ENCODE data around the gene IFITM1. TPM values are rescaled to one million over a fixed set of nuclear protein-coding genes. Genes with fewer than 3 reads are reported as not detected.

IFITM1 gene
- total and polyA plus RNA-seq, 2 donors from 2014 or later: 248 to 440 TPM

GRCh38 chr11:290621-291231 is 23.1 kb upstream of the IFITM1 start:
- H3K27ac ChIP-seq (ENCODE audit: low read depth in 2 of 2, low read length in 2 of 2): no peak overlapping the region
- no peak for TF ChIP-seq CTCF (IDR thresholded peaks at IDR 0.05; ENCODE audit: borderline replicate concordance, extremely low read depth, insufficient read depth)
- H3K4me1 ChIP-seq (ENCODE audit: control insufficient read depth in 2 of 3, insufficient read depth in 2 of 3, low read depth in 1 of 3, low read length in 3 of 3): peaks cover 0 to 8% (median 0%) of the 10 kb centered on the region in 3 donors

GRCh38 chr11:291281-292210 is 22.3 kb upstream of the IFITM1 start:
- H3K36me3 ChIP-seq (ENCODE audit: control insufficient read depth in 2 of 3, insufficient read depth in 3 of 3, low read length in 3 of 3): no peaks in the 10 kb centered on the region
- H3K4me1 ChIP-seq (ENCODE audit: control insufficient read depth in 2 of 3, insufficient read depth in 2 of 3, low read depth in 1 of 3, low read length in 3 of 3): peaks cover 0 to 8% (median 0%) of the 10 kb centered on the region in 3 donors
- TF ChIP-seq CTCF (IDR thresholded peaks at IDR 0.05; ENCODE audit: borderline replicate concordance, extremely low read depth, insufficient read depth): no peak
- H3K9me3 ChIP-seq (ENCODE audit: control insufficient read depth in 2 of 3, insufficient read depth in 1 of 3, low read length in 3 of 3): no peaks in the 10 kb centered on the region
- no peak overlapping the region for H3K9ac ChIP-seq (ENCODE audit: low read length in 3 of 3)
- no peak for FAIRE-seq
- no peak overlapping the region for H3K4me3 ChIP-seq (ENCODE audit: low read length in 3 of 3)
- H3K27ac ChIP-seq (ENCODE audit: low read depth in 2 of 2, low read length in 2 of 2): no peak overlapping the region
- peak in 2 of 5 donors; percentile 35 to 66 for DNase-seq
- H3K27me3 ChIP-seq (ENCODE audit: control insufficient read depth, insufficient read depth, low read length): no peaks in the 10 kb centered on the region
- intact Hi-C loops (cut with DNase I): no loop called here

More at GRCh38 chr11:290621-291231, 23.1 kb upstream of the IFITM1 start:
- Histone ChIP-seq H3K9ac (ENCODE audit: low read length in 3 of 3) (no peak overlapping the region), H3K9me3 (ENCODE audit: control insufficient read depth in 2 of 3, insufficient read depth in 1 of 3, low read length in 3 of 3) (no peaks in the 10 kb centered on the region), H3K36me3 (ENCODE audit: control insufficient read depth in 2 of 3, insufficient read depth in 3 of 3, low read length in 3 of 3) (no peaks in the 10 kb centered on the region), H3K27me3 (ENCODE audit: control insufficient read depth, insufficient read depth, low read length) (no peaks in the 10 kb centered on the region), H3K4me3 (ENCODE audit: low read length in 3 of 3) (no peak overlapping the region)
- DNase-seq (peak in 2 of 5 donors; percentile 38 to 76), FAIRE-seq (no peak)
- intact Hi-C loops (cut with DNase I): no loop called here

GRCh38 chr11:292211-293121 is 21.4 kb upstream of the IFITM1 start:
- intact Hi-C loops (cut with DNase I): no loop called here
- no peaks in the 10 kb centered on the region for H3K9me3 ChIP-seq (ENCODE audit: control insufficient read depth in 2 of 3, insufficient read depth in 1 of 3, low read length in 3 of 3)
- no peaks in the 10 kb centered on the region for H3K36me3 ChIP-seq (ENCODE audit: control insufficient read depth in 2 of 3, insufficient read depth in 3 of 3, low read length in 3 of 3)
- no peak for TF ChIP-seq CTCF (IDR thresholded peaks at IDR 0.05; ENCODE audit: borderline replicate concordance, extremely low read depth, insufficient read depth)
- DNase-seq: peak in 2 of 5 donors; percentile 41 to 75
- no peak for FAIRE-seq
- H3K27ac ChIP-seq (ENCODE audit: low read depth in 2 of 2, low read length in 2 of 2): no peak overlapping the region
- no peak overlapping the region for H3K9ac ChIP-seq (ENCODE audit: low read length in 3 of 3)
- H3K27me3 ChIP-seq (ENCODE audit: control insufficient read depth, insufficient read depth, low read length): no peaks in the 10 kb centered on the region
- no peak overlapping the region for H3K4me3 ChIP-seq (ENCODE audit: low read length in 3 of 3)
- peaks cover 0 to 8% (median 0%) of the 10 kb centered on the region in 3 donors for H3K4me1 ChIP-seq (ENCODE audit: control insufficient read depth in 2 of 3, insufficient read depth in 2 of 3, low read depth in 1 of 3, low read length in 3 of 3)

Measured in kidney (tissue), 14 donors.